ENCODE measurements around the gene ZSCAN29. TPM values are rescaled to one million over a fixed set of nuclear protein-coding genes. Genes with fewer than 3 reads are reported as not detected.

The ZSCAN29 gene
- total and polyA plus RNA-seq, 7 donors = 5.7 to 31.5 (median 19.8) TPM

DNA sequence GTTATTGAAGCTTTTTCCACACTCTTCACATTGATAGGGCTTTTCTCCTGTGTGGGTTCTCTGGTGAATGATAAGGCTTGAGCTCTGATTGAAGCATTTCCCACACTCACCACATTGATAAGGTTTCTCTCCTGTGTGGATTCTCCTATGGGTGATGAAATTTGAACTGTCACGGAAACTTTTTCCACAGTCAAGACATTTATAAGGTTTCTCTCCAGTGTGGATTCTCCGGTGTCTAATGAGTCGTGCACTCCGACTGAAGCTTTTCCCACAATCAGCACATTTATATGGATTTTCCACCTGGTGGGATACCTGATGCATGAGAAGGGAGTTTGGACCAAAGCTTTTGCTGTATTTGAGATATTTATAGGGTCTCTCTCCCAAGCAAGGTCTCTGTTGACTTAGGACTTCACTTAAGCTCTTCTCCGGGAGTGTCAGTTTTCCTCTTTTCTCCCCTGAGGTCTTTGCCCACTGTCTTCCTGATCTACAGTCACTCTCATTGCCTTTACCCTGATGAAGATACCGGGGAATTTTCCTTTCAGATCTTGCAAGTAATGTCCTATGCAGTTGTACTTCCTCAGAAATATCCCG lies 9.4 kb downstream of the ZSCAN29 start:
- DNase-seq (no peak), ATAC-seq (no peak)
- H3K4me3 ChIP-seq = no peak overlapping the region
- intact Hi-C loops (cut with DNase I) = no loop called here
- WGBS, 3 donors = 99 to 100% (median 99%) methylated on average over 7 of the region's 7 CpGs
- no peak for TF ChIP-seq CTCF (IDR thresholded peaks at IDR 0.05)
- H3K27ac ChIP-seq = no peak overlapping the region
- no peaks in the 10 kb centered on the region for H3K27me3 ChIP-seq (ENCODE audit: insufficient read depth in 3 of 3, low read length in 2 of 3)
- H3K9me3 ChIP-seq = peaks cover 60% of the 10 kb centered on the region
- H3K36me3 ChIP-seq (ENCODE audit: insufficient read depth in 1 of 2, low read depth in 1 of 2) = peaks cover 28 to 93% of the 10 kb centered on the region in 2 donors
- H3K4me1 ChIP-seq = peaks cover 4% of the 10 kb centered on the region

DNA sequence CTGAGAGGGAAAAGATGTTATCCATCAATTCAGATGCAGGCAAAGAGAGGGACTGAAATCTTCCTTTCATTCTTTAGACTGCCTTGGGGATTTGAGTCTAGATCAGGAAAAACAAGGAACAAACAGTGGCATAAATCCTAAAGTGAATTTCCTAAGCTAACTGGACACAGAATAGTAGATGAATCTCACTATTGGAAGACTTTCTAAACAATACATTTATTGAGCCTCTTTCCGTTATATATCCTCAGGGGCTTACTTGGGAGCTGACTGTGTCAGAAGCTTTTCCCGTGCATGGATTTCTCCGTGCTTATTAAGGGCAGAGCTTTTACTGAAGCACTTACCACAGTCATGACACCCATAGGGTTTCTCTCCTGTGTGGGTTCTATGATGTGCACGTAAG lies 10.0 kb downstream of the ZSCAN29 start:
- no peak for ATAC-seq
- Histone ChIP-seq H3K4me1 (peaks cover 4% of the 10 kb centered on the region), H3K27ac (no peak overlapping the region), H3K27me3 (ENCODE audit: insufficient read depth in 3 of 3, low read length in 2 of 3) (no peaks in the 10 kb centered on the region), H3K36me3 (ENCODE audit: insufficient read depth in 1 of 2, low read depth in 1 of 2) (peaks cover 27 to 87% of the 10 kb centered on the region in 2 donors), H3K9me3 (peaks cover 60% of the 10 kb centered on the region), H3K4me3 (no peak overlapping the region)
- intact Hi-C loops (cut with DNase I) = no loop called here
- no peak for TF ChIP-seq CTCF (IDR thresholded peaks at IDR 0.05)
- DNase-seq = no peak
- WGBS, 3 donors = 84 to 98% (median 88%) methylated on average over 4 of the region's 4 CpGs

DNA sequence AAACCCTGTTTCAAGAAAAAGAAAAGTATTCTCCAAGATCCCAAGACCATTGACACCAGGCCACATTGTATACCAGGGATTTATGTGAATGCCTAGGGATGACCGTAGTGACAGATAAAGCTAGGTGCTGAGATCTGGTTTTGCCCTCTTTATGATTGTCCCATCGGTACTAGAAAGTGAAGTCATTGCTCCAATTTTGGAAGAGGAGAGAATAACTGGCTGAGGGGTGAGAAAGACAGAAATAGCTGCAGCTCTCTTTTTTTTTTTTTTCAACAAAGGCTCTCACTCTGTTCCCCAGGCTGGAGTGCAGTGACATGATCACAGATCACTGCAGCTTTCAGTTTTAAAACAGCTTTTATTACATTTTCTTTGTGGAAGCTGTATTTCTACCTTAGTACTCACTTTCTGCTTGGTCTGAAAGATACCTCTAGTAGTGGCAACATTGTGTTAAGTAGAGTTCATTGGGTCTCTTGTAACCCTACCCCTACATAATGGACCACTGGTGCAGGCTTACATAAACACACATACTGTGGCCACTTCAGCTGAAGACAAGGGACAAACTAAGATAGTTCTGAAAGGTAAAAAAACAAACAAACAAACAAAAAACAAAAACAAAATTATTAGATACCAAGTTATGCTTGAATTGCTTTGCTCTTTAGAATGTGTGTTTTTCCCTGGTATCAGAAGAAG lies 18.0 kb downstream of the ZSCAN29 start:
- Histone ChIP-seq H3K27me3 (ENCODE audit: insufficient read depth in 3 of 3, low read length in 2 of 3) (no peaks in the 10 kb centered on the region), H3K27ac (peak overlapping the region; percentile 70), H3K36me3 (ENCODE audit: insufficient read depth in 1 of 2, low read depth in 1 of 2) (peaks cover 6 to 74% of the 10 kb centered on the region in 2 donors), H3K9me3 (peaks cover 4% of the 10 kb centered on the region), H3K4me1 (peaks cover 12% of the 10 kb centered on the region), H3K4me3 (no peak overlapping the region)
- no peak for TF ChIP-seq CTCF (IDR thresholded peaks at IDR 0.05)
- WGBS, 3 donors = 27 to 45% (median 28%) methylated on average over 2 of the region's 2 CpGs
- intact Hi-C loops (cut with DNase I) = no loop called here
- ATAC-seq (peak; percentile 73 to 93 (median 85)), DNase-seq (no peak)

DNA sequence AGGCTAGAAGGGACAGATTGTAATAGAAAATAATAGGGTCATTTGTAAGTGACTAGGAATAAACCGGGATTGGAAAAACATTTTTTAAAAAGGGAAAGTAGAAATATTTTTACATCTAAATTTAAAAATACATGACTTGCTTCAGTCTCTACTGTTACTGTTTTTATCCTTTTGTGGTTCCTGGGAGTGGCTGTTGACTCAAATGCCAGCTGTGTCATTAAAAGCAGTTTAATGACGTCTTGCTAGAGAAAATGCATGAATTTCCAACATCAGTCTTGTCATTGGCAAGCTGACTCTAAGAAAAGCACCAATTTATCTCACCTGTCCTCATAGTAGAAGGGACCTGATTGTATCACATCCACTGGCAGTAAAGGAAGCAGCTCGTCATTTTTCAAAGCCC lies 23.7 kb downstream of the ZSCAN29 start:
- WGBS, 3 donors = 80 to 91% (median 88%) methylated on average over 3 of the region's 3 CpGs
- no peak for TF ChIP-seq CTCF (IDR thresholded peaks at IDR 0.05)
- Histone ChIP-seq H3K9me3 (no peaks in the 10 kb centered on the region), H3K27me3 (ENCODE audit: insufficient read depth in 3 of 3, low read length in 2 of 3) (no peaks in the 10 kb centered on the region), H3K4me1 (no peaks in the 10 kb centered on the region), H3K36me3 (ENCODE audit: insufficient read depth in 1 of 2, low read depth in 1 of 2) (peaks cover 6 to 99% of the 10 kb centered on the region in 2 donors), H3K27ac (no peak overlapping the region), H3K4me3 (no peak overlapping the region)
- ATAC-seq (no peak), DNase-seq (no peak)
- intact Hi-C loops (cut with DNase I) = no loop called here
